ENCODE results near the gene ACE.

ACE gene

GRCh38 chr17:63441654-63442053 is 35.2 kb upstream of the ACE start:
- no peak overlapping the region for H2BK5ac ChIP-seq (ENCODE audit: low read depth, low read length, poor library complexity)
- no peaks in the 10 kb centered on the region for H3K27me3 ChIP-seq (ENCODE audit: insufficient read depth, low read length)
- H3K9ac ChIP-seq (ENCODE audit: low read length), result no peak overlapping the region
- no peak overlapping the region for H3K23ac ChIP-seq (ENCODE audit: low read length)
- H2AFZ ChIP-seq (ENCODE audit: insufficient read depth, low read length, poor library complexity), result no peak overlapping the region
- H2BK12ac ChIP-seq (ENCODE audit: low read length), result no peak overlapping the region
- H3K79me2 ChIP-seq (ENCODE audit: control insufficient read depth, insufficient read depth, low read length, poor library complexity), result peaks cover 11% of the 10 kb centered on the region
- H4K12ac ChIP-seq (ENCODE audit: low read depth, low read length), result no peak overlapping the region
- no peak overlapping the region for H3K4ac ChIP-seq (ENCODE audit: low read depth, low read length)
- H3K4me1 ChIP-seq (ENCODE audit: control insufficient read depth in 1 of 2, insufficient read depth in 2 of 2, low read length in 2 of 2), result peaks cover 8 to 14% of the 10 kb centered on the region in 2 experiments
- H3K4me3 ChIP-seq (ENCODE audit: low read depth, low read length), result no peak overlapping the region
- H4K91ac ChIP-seq (ENCODE audit: low read depth, low read length), result no peak overlapping the region
- H3K79me1 ChIP-seq (ENCODE audit: low read length), result peaks cover 12% of the 10 kb centered on the region
- H4K8ac ChIP-seq (ENCODE audit: low read depth, low read length), result no peak overlapping the region
- H3K14ac ChIP-seq (ENCODE audit: low read length), result no peak overlapping the region
- no peak overlapping the region for H2BK120ac ChIP-seq (ENCODE audit: insufficient read depth, low read length, poor library complexity)
- H3K27ac ChIP-seq (ENCODE audit: low read depth, low read length), result no peak overlapping the region
- no peak overlapping the region for H3K18ac ChIP-seq (ENCODE audit: low read length)
- no peak overlapping the region for H2AK5ac ChIP-seq (ENCODE audit: low read length)
- H3K36me3 ChIP-seq (ENCODE audit: control insufficient read depth in 1 of 2, insufficient read depth in 2 of 2, low read length in 2 of 2), result no peaks in the 10 kb centered on the region
- no CpG with 5 or more reads among the region's 13 CpGs for WGBS (ENCODE audit: extremely low coverage, insufficient coverage, insufficient read length)
- H3K9me3 ChIP-seq (ENCODE audit: insufficient read depth, low read depth, low read length), result no peaks in the 10 kb centered on the region
- DNase-seq, result no peak
- H3K4me2 ChIP-seq (ENCODE audit: low read length), result no peak overlapping the region

- peaks cover 12 to 18% of the 10 kb centered on the region in 2 experiments for H3K4me1 ChIP-seq (ENCODE audit: control insufficient read depth in 1 of 2, insufficient read depth in 2 of 2, low read length in 2 of 2)
- no peak for DNase-seq
- no peak overlapping the region for H2AK5ac ChIP-seq (ENCODE audit: low read length)
- no peak overlapping the region for H4K12ac ChIP-seq (ENCODE audit: low read depth, low read length)
- H3K9ac ChIP-seq (ENCODE audit: low read length), result no peak overlapping the region
- no peaks in the 10 kb centered on the region for H3K9me3 ChIP-seq (ENCODE audit: insufficient read depth, low read depth, low read length)
- no CpG with 5 or more reads among the region's 8 CpGs for whole genome bisulfite sequencing (ENCODE audit: extremely low coverage, insufficient coverage, insufficient read length)
- peaks cover 11% of the 10 kb centered on the region for H3K79me2 ChIP-seq (ENCODE audit: control insufficient read depth, insufficient read depth, low read length, poor library complexity)
- H3K4me3 ChIP-seq (ENCODE audit: low read depth, low read length), result no peak overlapping the region
- H2BK120ac ChIP-seq (ENCODE audit: insufficient read depth, low read length, poor library complexity), result no peak overlapping the region
- H3K14ac ChIP-seq (ENCODE audit: low read length), result no peak overlapping the region
- no peak overlapping the region for H3K27ac ChIP-seq (ENCODE audit: low read depth, low read length)
- H3K23ac ChIP-seq (ENCODE audit: low read length), result no peak overlapping the region
- peaks cover 16% of the 10 kb centered on the region for H3K79me1 ChIP-seq (ENCODE audit: low read length)
- no peak overlapping the region for H2AFZ ChIP-seq (ENCODE audit: insufficient read depth, low read length, poor library complexity)
- no peak overlapping the region for H2BK5ac ChIP-seq (ENCODE audit: low read depth, low read length, poor library complexity)
- H2BK12ac ChIP-seq (ENCODE audit: low read length), result no peak overlapping the region
- no peak overlapping the region for H3K4ac ChIP-seq (ENCODE audit: low read depth, low read length)
- no peaks in the 10 kb centered on the region for H3K27me3 ChIP-seq (ENCODE audit: insufficient read depth, low read length)
- H3K36me3 ChIP-seq (ENCODE audit: control insufficient read depth in 1 of 2, insufficient read depth in 2 of 2, low read length in 2 of 2), result no peaks in the 10 kb centered on the region
- no peak overlapping the region for H3K4me2 ChIP-seq (ENCODE audit: low read length)
- H4K91ac ChIP-seq (ENCODE audit: low read depth, low read length), result no peak overlapping the region
- H3K18ac ChIP-seq (ENCODE audit: low read length), result no peak overlapping the region
- no peak overlapping the region for H4K8ac ChIP-seq (ENCODE audit: low read depth, low read length)
These were observed 34.8 kb upstream of the ACE start for GRCh38 chr17:63442074-63442473.

GRCh38 chr17:63442549-63443035 is 34.3 kb upstream of the ACE start:
- H3K4me3 ChIP-seq (ENCODE audit: low read depth, low read length), result no peak overlapping the region
- H4K91ac ChIP-seq (ENCODE audit: low read depth, low read length), result no peak overlapping the region
- no peak overlapping the region for H3K23ac ChIP-seq (ENCODE audit: low read length)
- no peak overlapping the region for H3K4ac ChIP-seq (ENCODE audit: low read depth, low read length)
- peaks cover 11% of the 10 kb centered on the region for H3K79me2 ChIP-seq (ENCODE audit: control insufficient read depth, insufficient read depth, low read length, poor library complexity)
- H4K12ac ChIP-seq (ENCODE audit: low read depth, low read length), result no peak overlapping the region
- H3K27me3 ChIP-seq (ENCODE audit: insufficient read depth, low read length), result no peaks in the 10 kb centered on the region
- no peak overlapping the region for H2AK5ac ChIP-seq (ENCODE audit: low read length)
- H2BK12ac ChIP-seq (ENCODE audit: low read length), result no peak overlapping the region
- H3K79me1 ChIP-seq (ENCODE audit: low read length), result peaks cover 19% of the 10 kb centered on the region
- H4K8ac ChIP-seq (ENCODE audit: low read depth, low read length), result no peak overlapping the region
- no peak overlapping the region for H2AFZ ChIP-seq (ENCODE audit: insufficient read depth, low read length, poor library complexity)
- no peak overlapping the region for H3K14ac ChIP-seq (ENCODE audit: low read length)
- no peak overlapping the region for H3K4me2 ChIP-seq (ENCODE audit: low read length)
- peaks cover 15 to 22% of the 10 kb centered on the region in 2 experiments for H3K4me1 ChIP-seq (ENCODE audit: control insufficient read depth in 1 of 2, insufficient read depth in 2 of 2, low read length in 2 of 2)
- H3K36me3 ChIP-seq (ENCODE audit: control insufficient read depth in 1 of 2, insufficient read depth in 2 of 2, low read length in 2 of 2), result no peaks in the 10 kb centered on the region
- no peak overlapping the region for H2BK5ac ChIP-seq (ENCODE audit: low read depth, low read length, poor library complexity)
- H3K9ac ChIP-seq (ENCODE audit: low read length), result no peak overlapping the region
- H3K18ac ChIP-seq (ENCODE audit: low read length), result no peak overlapping the region
- DNase-seq, result no peak
- no peak overlapping the region for H3K27ac ChIP-seq (ENCODE audit: low read depth, low read length)
- peaks cover 2% of the 10 kb centered on the region for H3K9me3 ChIP-seq (ENCODE audit: insufficient read depth, low read depth, low read length)
- no CpG with 5 or more reads among the region's 11 CpGs for WGBS (ENCODE audit: extremely low coverage, insufficient coverage, insufficient read length)
- no peak overlapping the region for H2BK120ac ChIP-seq (ENCODE audit: insufficient read depth, low read length, poor library complexity)

GRCh38 chr17:63443053-63443452 is 33.8 kb upstream of the ACE start:
- Histone ChIP-seq H3K79me2 (ENCODE audit: control insufficient read depth, insufficient read depth, low read length, poor library complexity) (peaks cover 11% of the 10 kb centered on the region), H3K27me3 (ENCODE audit: insufficient read depth, low read length) (no peaks in the 10 kb centered on the region), H2AK5ac (ENCODE audit: low read length) (no peak overlapping the region), H3K18ac (ENCODE audit: low read length) (no peak overlapping the region), H3K4me3 (ENCODE audit: low read depth, low read length) (peak overlapping the region; percentile 25), H3K9ac (ENCODE audit: low read length) (no peak overlapping the region), H3K23ac (ENCODE audit: low read length) (no peak overlapping the region), H2AFZ (ENCODE audit: insufficient read depth, low read length, poor library complexity) (no peak overlapping the region), H4K91ac (ENCODE audit: low read depth, low read length) (no peak overlapping the region), H2BK12ac (ENCODE audit: low read length) (no peak overlapping the region), H4K8ac (ENCODE audit: low read depth, low read length) (no peak overlapping the region), H3K4me1 (ENCODE audit: control insufficient read depth in 1 of 2, insufficient read depth in 2 of 2, low read length in 2 of 2) (peaks cover 15 to 22% of the 10 kb centered on the region in 2 experiments), H3K36me3 (ENCODE audit: control insufficient read depth in 1 of 2, insufficient read depth in 2 of 2, low read length in 2 of 2) (no peaks in the 10 kb centered on the region), H3K9me3 (ENCODE audit: insufficient read depth, low read depth, low read length) (peaks cover 2% of the 10 kb centered on the region), H2BK5ac (ENCODE audit: low read depth, low read length, poor library complexity) (no peak overlapping the region), H3K4ac (ENCODE audit: low read depth, low read length) (no peak overlapping the region), H3K79me1 (ENCODE audit: low read length) (peaks cover 19% of the 10 kb centered on the region), H3K27ac (ENCODE audit: low read depth, low read length) (no peak overlapping the region), H4K12ac (ENCODE audit: low read depth, low read length) (no peak overlapping the region), H3K4me2 (ENCODE audit: low read length) (no peak overlapping the region), H3K14ac (ENCODE audit: low read length) (no peak overlapping the region), H2BK120ac (ENCODE audit: insufficient read depth, low read length, poor library complexity) (no peak overlapping the region)
- no CpG with 5 or more reads among the region's 6 CpGs for WGBS (ENCODE audit: extremely low coverage, insufficient coverage, insufficient read length)
- no peak for DNase-seq
